K562 (cell line): Measurements from ENCODE around the gene VEGFB. TPM values are rescaled to one million over a fixed set of nuclear protein-coding genes. Genes with fewer than 3 reads are reported as not detected.
A peak's percentile ranks its signal among the peaks of the same experiment; 100 is the strongest.

ENCODE experiments used
- ATAC-seq: fragments of 200-7000 bp; cut with Tn5 transposase; 3 replicates; pipeline ENCODE4 v1.9.1; 2020; ENCODE audit warnings: moderate library complexity
- BruUV-seq: library from RNA; stranded (reverse); fragments of 400-500 nt; replicated peaks from 2 replicates; lab custom pipeline; 2021; lab: Mats Ljungman, UMichigan
- CTCF ChIA-PET: fragments of 300-600 bp; formaldehyde crosslinking; extraction: SDS; loops from one replicate; lab custom pipeline; 2021; ENCODE audit warnings: low intra/inter-chr PET ratio; lab: Yijun Ruan, JAX
- POLR2A ChIA-PET: fragments of 300-600, 350-650 bp; sonication (Branson Sonifier 250); formaldehyde crosslinking; extraction: SDS; loops from one replicate; lab custom pipeline; 2021; ENCODE audit warnings: antibody characterized with exemption, inconsistent platforms; lab: Yijun Ruan, JAX
- DNase-seq, 4 experiments: peaks; one replicate each; pipeline versions ENCODE4 v3.0.0 to v3.0.0-alpha.2; 2011 to 2018; ENCODE audit warnings: low spot score in 3 of 4, mixed read lengths in 3 of 4; ENCODE audit errors: extremely low read depth in 1 of 4
- FAIRE-seq: peaks from 2 replicates; lab custom pipeline; 2011; peaks lifted over from hg19 to GRCh38; lab: Jason Lieb, UNC
- H2AFZ ChIP-seq: 2 replicates; pipeline ENCODE4 v1.6.0; 2011; ENCODE audit warnings: low read depth, low read length, control low read depth, inconsistent platforms
- H3K27ac ChIP-seq: fragments of 200-600 bp; 3 replicates; pipeline ENCODE4 v1.8.0; 2011; ENCODE audit warnings: low read depth, mild to moderate bottlenecking, control low read depth, inconsistent platforms, low read length, moderate library complexity, mixed read lengths; ENCODE audit errors: extremely low read depth
- H3K27me3 ChIP-seq, 2 experiments: fragments of 300-600 bp in 1 of 2; 2 replicates in 1 of 2; 3 replicates in 1 of 2; pipeline versions ENCODE4 v1.6.0 to v1.8.0; 2011; ENCODE audit warnings: inconsistent platforms in 2 of 2, low read length in 2 of 2, mild to moderate bottlenecking in 1 of 2, mixed read lengths in 1 of 2, moderate library complexity in 1 of 2; ENCODE audit not compliant: control insufficient read depth in 2 of 2, insufficient read depth in 2 of 2
- H3K36me3 ChIP-seq: fragments of 300-600 bp; 3 replicates; pipeline ENCODE4 v1.8.0; 2011; ENCODE audit warnings: mild to moderate bottlenecking, low read length, inconsistent platforms; ENCODE audit not compliant: control insufficient read depth, insufficient read depth
- H3K4me1 ChIP-seq, 2 experiments: fragments of 200-600 bp in 1 of 2; replicated peaks in 1 of 2; 2 replicates in 1 of 2; 3 replicates in 1 of 2; pipeline versions ENCODE4 v1.5.1 to v1.8.0; 2011; ENCODE audit warnings: inconsistent platforms in 2 of 2, low read length in 2 of 2, mild to moderate bottlenecking in 1 of 2, mixed read lengths in 1 of 2, moderate library complexity in 1 of 2; ENCODE audit not compliant: control insufficient read depth in 2 of 2, insufficient read depth in 2 of 2
- H3K4me2 ChIP-seq: 2 replicates; pipeline ENCODE4 v1.6.1; 2011; ENCODE audit warnings: low read length, control low read depth, inconsistent platforms, mixed read lengths; ENCODE audit not compliant: insufficient read depth
- H3K4me3 ChIP-seq: fragments of 200-600 bp; sonication (generic), shearing (Covaris generic); 2 replicates; pipeline ENCODE4 v1.5.1; 2016; ENCODE audit warnings: control low read depth, inconsistent platforms
- H3K79me2 ChIP-seq: fragments of 200-600 bp; 3 replicates; pipeline ENCODE4 v1.8.0; 2011; ENCODE audit warnings: low read length, inconsistent platforms; ENCODE audit not compliant: control insufficient read depth, insufficient read depth
- H3K9ac ChIP-seq, 2 experiments: 2 replicates each; pipeline versions ENCODE4 v1.6.0 to v1.6.1; 2011; ENCODE audit warnings: low read depth in 2 of 2, low read length in 2 of 2, control low read depth in 1 of 2, inconsistent platforms in 1 of 2, mild to moderate bottlenecking in 1 of 2, mixed read lengths in 1 of 2; ENCODE audit not compliant: insufficient read depth in 1 of 2
- H3K9me1 ChIP-seq: one replicate; pipeline ENCODE4 v1.6.0; 2011; ENCODE audit warnings: inconsistent platforms, mild to moderate bottlenecking, low read length, moderate library complexity; ENCODE audit not compliant: control insufficient read depth, insufficient read depth
- H3K9me3 ChIP-seq: replicated peaks from 2 replicates; pipeline ENCODE4 v1.5.1; 2011; ENCODE audit warnings: low read depth, low read length, inconsistent platforms; ENCODE audit not compliant: control insufficient read depth, insufficient read depth
- H4K20me1 ChIP-seq: replicated peaks from 2 replicates; pipeline ENCODE4 v1.6.1; 2011; ENCODE audit warnings: low read length, inconsistent platforms, mixed read lengths; ENCODE audit not compliant: control insufficient read depth, insufficient read depth
- CCAR2 ChIP-seq: fragments of 200-400 bp; formaldehyde crosslinking; IDR thresholded peaks from 2 replicates; pipeline ENCODE4 v1.6.1; 2017; ENCODE audit warnings: mild to moderate bottlenecking, low read depth, low read length
- CCNT2 ChIP-seq: IDR thresholded peaks from 2 replicates; pipeline ENCODE4 v1.6.1; 2011; ENCODE audit warnings: borderline replicate concordance, low read depth, mild to moderate bottlenecking, moderate library complexity, mixed read lengths, low read length; ENCODE audit not compliant: insufficient read length; ENCODE audit errors: extremely low read depth
- HMGXB4 ChIP-seq: sonication (generic); formaldehyde crosslinking; IDR thresholded peaks from 2 replicates; pipeline ENCODE4 v1.8.1; 2023; ENCODE audit warnings: mild to moderate bottlenecking, missing genetic modification reagents
- HOMEZ ChIP-seq: fragments of 250-450 bp; sonication (Bioruptor Pico); IDR thresholded peaks from 2 replicates; pipeline ENCODE4 v1.4.0; 2020; ENCODE audit warnings: mild to moderate bottlenecking, moderate library complexity
- L3MBTL2 ChIP-seq: fragments of 450-650 bp; IDR thresholded peaks from 2 replicates; pipeline ENCODE4 v1.6.1; 2016; ENCODE audit warnings: mild to moderate bottlenecking, moderate library complexity
- MTA3 ChIP-seq: fragments of 450-650 bp; formaldehyde crosslinking; IDR thresholded peaks from 2 replicates; pipeline ENCODE4 v1.6.1; 2017; ENCODE audit warnings: mild to moderate bottlenecking, borderline replicate concordance
- POLR2B ChIP-seq: fragments of 450-650 bp; IDR thresholded peaks from 2 replicates; pipeline ENCODE4 v1.6.1; 2018; ENCODE audit warnings: low read depth; ENCODE audit not compliant: partially characterized antibody
- RAD51 ChIP-seq: fragments of 450-650 bp; IDR thresholded peaks from 2 replicates; pipeline ENCODE4 v1.7.1; 2016; ENCODE audit warnings: low read depth, mild to moderate bottlenecking, borderline replicate concordance
- SETDB1 ChIP-seq: IDR thresholded peaks from one replicate; pipeline ENCODE4 v1.6.1; 2012; ENCODE audit warnings: low read length, control low read depth, inconsistent platforms
- SIRT6 ChIP-seq: IDR thresholded peaks from one replicate; pipeline ENCODE4 v1.6.1; 2012; ENCODE audit warnings: low read depth, mild to moderate bottlenecking, control low read depth, inconsistent platforms, low read length, moderate library complexity
- WGBS: fragments of 100-300 bp; shearing (Covaris generic); methylation state at CpG from one replicate; pipeline ENCODE4 v1.1.6; 2016; ENCODE audit warnings: low coverage, mixed read lengths; ENCODE audit not compliant: insufficient coverage; ENCODE audit errors: missing lambda C conversion rate; 5-methylcytosine and 5-hydroxymethylcytosine counted together
- in situ Hi-C: fragments of 300-500 bp; cut with MboI; formaldehyde crosslinking; loops from 4 replicates; pipeline ENCODE4 v1.15.0; 2018; ENCODE audit warnings: inconsistent platforms, mixed read lengths
- intact Hi-C: fragments of 100-400 bp; cut with micrococcal nuclease; formaldehyde crosslinking; loops from 2 replicates; pipeline ENCODE4 v1.14.2; 2022
- polyA plus RNA-seq, 8 experiments: library from polyadenylated mRNA; depleted of rRNA in 4 of 8; stranded (reverse) in 5 of 8; unstranded in 3 of 8; fragments of >200 nt; fragmentation: Nextera tagmentation in 2 of 8; fragmentation: Illumina TruSeq in 1 of 8; extraction: Ambion mirVana in 2 of 8; extraction: Trizol in 1 of 8; gene quantifications; 2 replicates each; pipeline versions ENCODE4 v1.2.1 to v1.2.3, GENCODE V29; 2011 to 2014; ENCODE audit warnings: inconsistent platforms in 1 of 8, missing spikeins in 1 of 8
- total RNA-seq, 7 experiments: library from RNA; depleted of rRNA in 6 of 7; stranded (reverse); fragments of >200 nt in 6 of 7; fragmentation: Illumina TruSeq in 2 of 7; extraction: Trizol in 2 of 7; gene quantifications; 2 replicates each; pipeline versions ENCODE4 v1.2.1 to v1.2.3, GENCODE V29; 2011 to 2021; ENCODE audit warnings: low replicate concordance in 1 of 7
- TF ChIP-seq, protein P1 (sequence below), 2 experiments: fragments of 450-650 bp; IDR thresholded peaks; 2 replicates each; pipeline ENCODE4 v1.6.1; 2016

The VEGFB gene
- total and polyA plus RNA-seq, 9 of the 15 experiments (the other 6 are each of a cell fraction or from before 2014, with no cell fraction given): 11.0 to 83.4 (median 25.7) TPM

DNA sequence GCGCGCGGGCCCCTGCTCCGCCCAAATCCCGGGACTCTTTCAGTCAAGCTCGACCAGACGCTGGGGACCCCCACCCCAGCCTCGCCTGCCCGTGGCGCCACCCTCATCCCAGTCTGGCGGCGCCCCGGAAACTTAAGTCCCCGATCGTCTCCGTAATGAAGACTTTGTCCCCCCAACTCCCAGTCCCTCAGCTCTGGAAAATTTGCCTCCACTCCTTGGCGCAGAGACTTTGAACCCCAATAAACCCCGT lies 17.3 kb downstream of the VEGFB start (continued):
- TF ChIP-seq HMGXB4 (CRISPR knock-in tag): 0 out of 2 replicates have a peak, but pooled peaks have one; percentile 7
- TF ChIP-seq, all 486 proteins: peak for 6

DNA sequence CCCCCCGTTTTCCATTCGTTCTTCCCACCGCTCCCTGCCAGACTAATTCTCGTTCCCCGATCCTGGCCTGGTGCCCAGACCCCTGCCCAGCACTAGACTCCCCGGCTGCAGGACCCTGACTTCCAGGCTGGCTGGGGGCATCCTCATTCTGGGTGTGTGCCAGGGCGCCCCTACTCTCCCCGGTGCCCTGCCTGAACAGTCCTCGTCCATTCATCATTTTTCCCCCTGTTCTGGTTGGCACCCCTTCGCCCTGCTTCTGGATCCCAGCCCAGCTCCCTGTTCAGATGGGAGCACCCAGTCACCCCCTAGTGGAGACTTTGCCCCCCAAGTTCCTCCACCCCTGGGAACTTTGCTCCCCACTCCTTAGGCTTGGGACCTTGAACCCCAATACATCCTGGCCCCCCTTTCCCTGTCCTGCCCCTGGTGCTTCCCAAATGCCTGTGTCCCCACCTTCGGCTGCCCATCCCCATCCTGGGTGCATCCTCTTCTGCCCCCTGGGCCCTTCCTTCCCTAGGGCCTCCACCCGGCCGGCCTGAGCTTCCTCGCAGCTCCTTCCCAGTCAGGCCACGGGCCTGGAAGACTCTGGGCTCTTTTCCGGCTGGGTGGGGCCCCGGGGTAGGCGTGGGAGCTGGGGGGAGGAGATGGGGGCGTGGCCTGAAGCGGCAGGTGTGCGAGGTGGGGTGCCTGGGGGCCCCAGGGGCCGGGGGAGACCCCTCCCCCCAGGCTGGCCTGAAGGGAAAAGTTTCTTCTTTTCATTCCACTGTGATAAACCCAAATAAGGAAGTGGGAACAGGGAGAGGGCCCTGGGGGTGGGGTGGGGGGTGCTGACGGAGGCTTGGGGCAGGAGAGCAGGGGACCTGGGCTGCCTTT lies 17.9 kb downstream of the VEGFB start:
- Histone ChIP-seq H3K4me3 (peak overlapping the region; percentile 87), H3K4me1 (peaks cover 30 to 86% of the 10 kb centered on the region in 2 experiments), H2AFZ (0 out of 2 replicates have a peak overlapping the region, but pooled peaks have one; percentile 51), H3K9me1 (no peaks in the 10 kb centered on the region), H3K9me3 (no peaks in the 10 kb centered on the region), H3K9ac (peak overlapping the region; percentile 84 to 95), H3K4me2 (peak overlapping the region; percentile 85), H3K27ac (peak overlapping the region; percentile 80), H3K79me2 (peaks cover 27% of the 10 kb centered on the region), H3K27me3 (no peaks in the 10 kb centered on the region), H3K36me3 (peaks cover 40% of the 10 kb centered on the region; the same call in 2 of the 3 replicates), H4K20me1 (peaks cover 7% of the 10 kb centered on the region)
- intact Hi-C loops (no loop called here), in situ Hi-C loops (no loop called here)
- WGBS: 3% methylated on average over 19 of the region's 23 CpGs
- ATAC-seq (peak; percentile 58), FAIRE-seq (peak; percentile 40), DNase-seq (peak; percentile 74 to 80 (median 76))
- POLR2A ChIA-PET: interaction anchor here (0.5 to 1.8 kb wide), 8 partner anchors 9 to 366 kb away, joined by 3 to 8 read pairs (median 4); partner anchors contain the start of gene FERMT3
- CTCF ChIA-PET: interaction anchor here (0.6 kb wide), 1 partner anchor 1347 kb away, joined by 3 read pairs; no protein-coding TSS in a partner anchor
- no TSS peak for BruUV-seq
- TF ChIP-seq SIRT6 (no peak), CCNT2 (peak; percentile 28), SETDB1 (no peak), CCAR2 (no peak), L3MBTL2 (peak; percentile 47; the same call in 1 of the 2 replicates), MTA3 (0 out of 2 replicates have a peak, but pooled peaks have one; percentile 45), RAD51 (no peak), HOMEZ (no peak), POLR2B (peak; percentile 69)
- TF ChIP-seq, protein P1, sequence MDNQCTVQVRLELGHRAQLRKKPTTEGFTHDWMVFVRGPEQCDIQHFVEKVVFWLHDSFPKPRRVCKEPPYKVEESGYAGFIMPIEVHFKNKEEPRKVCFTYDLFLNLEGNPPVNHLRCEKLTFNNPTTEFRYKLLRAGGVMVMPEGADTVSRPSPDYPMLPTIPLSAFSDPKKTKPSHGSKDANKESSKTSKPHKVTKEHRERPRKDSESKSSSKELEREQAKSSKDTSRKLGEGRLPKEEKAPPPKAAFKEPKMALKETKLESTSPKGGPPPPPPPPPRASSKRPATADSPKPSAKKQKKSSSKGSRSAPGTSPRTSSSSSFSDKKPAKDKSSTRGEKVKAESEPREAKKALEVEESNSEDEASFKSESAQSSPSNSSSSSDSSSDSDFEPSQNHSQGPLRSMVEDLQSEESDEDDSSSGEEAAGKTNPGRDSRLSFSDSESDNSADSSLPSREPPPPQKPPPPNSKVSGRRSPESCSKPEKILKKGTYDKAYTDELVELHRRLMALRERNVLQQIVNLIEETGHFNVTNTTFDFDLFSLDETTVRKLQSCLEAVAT (IDR thresholded peaks at IDR 0.05): 0 out of 4 replicates have a peak, but pooled peaks of 1 of the 2 experiments have one; percentile 51
